Measurements from ENCODE around the gene WDR45.

WDR45 gene

GRCh38 chrX:49072712-49073095 lies 7.0 kb downstream of the WDR45 start:
- no peak for DNase-seq
- Histone ChIP-seq H3K4me3 (ENCODE audit: low read depth, low read length) (peak overlapping the region; percentile 76), H3K4me1 (no peaks in the 10 kb centered on the region), H3K27me3 (no peaks in the 10 kb centered on the region), H3K9me3 (no peaks in the 10 kb centered on the region), H3K36me3 (no peaks in the 10 kb centered on the region; the same call in 1 of the 2 replicates)
- no peak for TF ChIP-seq CTCF (IDR thresholded peaks at IDR 0.05; ENCODE audit: low read depth, low read length)

DNA sequence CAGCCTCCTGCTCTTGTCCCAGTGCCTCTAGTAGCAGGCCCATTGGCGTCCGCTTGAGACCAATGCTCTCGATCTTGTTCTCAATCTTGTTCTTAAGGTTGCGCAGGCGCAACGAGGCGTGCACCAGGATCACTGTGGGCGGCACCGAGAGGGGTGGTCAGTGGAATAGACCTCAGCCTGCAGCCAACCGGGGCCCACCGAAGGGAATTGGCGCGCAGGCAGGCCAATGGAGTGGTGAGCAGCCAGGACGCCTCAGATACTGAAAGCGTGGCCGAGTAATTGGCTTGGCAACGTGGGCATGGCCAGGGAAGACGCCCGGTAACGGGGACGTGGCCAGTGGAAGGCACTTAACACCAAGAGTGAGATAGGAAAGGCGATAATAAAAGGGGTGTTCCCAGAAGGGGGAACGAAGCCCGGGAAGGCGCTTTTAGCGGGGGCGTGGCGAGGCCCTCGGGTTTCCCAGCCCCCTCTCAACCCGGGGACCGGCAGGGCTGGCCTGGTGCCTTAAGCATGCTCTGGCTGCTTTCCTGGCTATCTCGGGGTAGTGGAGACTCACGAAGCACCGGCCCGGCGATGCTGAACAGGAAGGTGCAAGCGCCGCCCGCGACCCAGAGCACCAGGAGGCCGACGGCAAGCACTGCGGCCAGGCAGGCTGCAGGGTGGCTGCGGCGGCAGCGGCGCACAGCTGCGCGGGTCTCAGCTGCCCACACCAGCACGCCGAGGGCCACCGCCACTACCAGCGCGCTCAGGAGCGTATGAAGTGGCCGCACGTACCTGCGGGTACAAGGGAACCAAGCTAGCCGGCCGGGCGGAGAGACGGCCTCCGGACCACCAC lies 7.6 kb downstream of the WDR45 start:
- no peak for TF ChIP-seq CTCF (IDR thresholded peaks at IDR 0.05; ENCODE audit: low read depth, low read length)
- no peak for DNase-seq
- H3K4me1 ChIP-seq, result no peaks in the 10 kb centered on the region
- no peaks in the 10 kb centered on the region; the same call in 1 of the 2 replicates for H3K36me3 ChIP-seq
- H3K27me3 ChIP-seq, result no peaks in the 10 kb centered on the region
- H3K4me3 ChIP-seq (ENCODE audit: low read depth, low read length), result peak overlapping the region; percentile 76
- no peaks in the 10 kb centered on the region for H3K9me3 ChIP-seq

GRCh38 chrX:49070988-49071387 lies 8.7 kb downstream of the WDR45 start:
- no peak overlapping the region for H3K4me3 ChIP-seq (ENCODE audit: low read depth, low read length)
- no peak for DNase-seq
- no peak for TF ChIP-seq CTCF (IDR thresholded peaks at IDR 0.05; ENCODE audit: low read depth, low read length)
- H3K4me1 ChIP-seq, result no peaks in the 10 kb centered on the region
- H3K27me3 ChIP-seq, result no peaks in the 10 kb centered on the region
- H3K36me3 ChIP-seq, result no peaks in the 10 kb centered on the region; the same call in 1 of the 2 replicates
- H3K9me3 ChIP-seq, result no peaks in the 10 kb centered on the region

DNA sequence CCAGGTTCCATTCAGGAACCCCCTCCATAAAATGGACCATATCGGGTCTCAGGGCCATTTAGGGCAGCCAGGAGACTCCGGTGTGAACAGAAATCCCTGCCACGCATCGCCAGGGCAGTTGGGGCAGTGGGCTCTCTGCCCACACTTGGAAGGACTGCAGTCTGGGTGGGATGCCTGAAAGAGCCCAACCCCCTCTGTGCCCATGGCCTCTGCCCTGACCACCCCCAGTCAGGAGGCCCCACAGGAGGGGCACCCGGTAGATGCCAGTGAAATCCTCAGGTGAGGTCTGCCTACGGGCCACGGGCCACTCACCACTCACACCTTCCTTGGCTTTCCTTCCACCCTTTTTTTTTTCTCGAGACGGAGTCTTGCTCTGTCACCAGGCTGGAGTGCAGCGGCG lies 10.6 kb downstream of the WDR45 start:
- no peak for TF ChIP-seq CTCF (IDR thresholded peaks at IDR 0.05; ENCODE audit: low read depth, low read length)
- Histone ChIP-seq H3K36me3 (no peaks in the 10 kb centered on the region; the same call in 1 of the 2 replicates), H3K27me3 (no peaks in the 10 kb centered on the region), H3K9me3 (no peaks in the 10 kb centered on the region), H3K4me3 (ENCODE audit: low read depth, low read length) (no peak overlapping the region), H3K4me1 (no peaks in the 10 kb centered on the region)
- no peak for DNase-seq

DNA sequence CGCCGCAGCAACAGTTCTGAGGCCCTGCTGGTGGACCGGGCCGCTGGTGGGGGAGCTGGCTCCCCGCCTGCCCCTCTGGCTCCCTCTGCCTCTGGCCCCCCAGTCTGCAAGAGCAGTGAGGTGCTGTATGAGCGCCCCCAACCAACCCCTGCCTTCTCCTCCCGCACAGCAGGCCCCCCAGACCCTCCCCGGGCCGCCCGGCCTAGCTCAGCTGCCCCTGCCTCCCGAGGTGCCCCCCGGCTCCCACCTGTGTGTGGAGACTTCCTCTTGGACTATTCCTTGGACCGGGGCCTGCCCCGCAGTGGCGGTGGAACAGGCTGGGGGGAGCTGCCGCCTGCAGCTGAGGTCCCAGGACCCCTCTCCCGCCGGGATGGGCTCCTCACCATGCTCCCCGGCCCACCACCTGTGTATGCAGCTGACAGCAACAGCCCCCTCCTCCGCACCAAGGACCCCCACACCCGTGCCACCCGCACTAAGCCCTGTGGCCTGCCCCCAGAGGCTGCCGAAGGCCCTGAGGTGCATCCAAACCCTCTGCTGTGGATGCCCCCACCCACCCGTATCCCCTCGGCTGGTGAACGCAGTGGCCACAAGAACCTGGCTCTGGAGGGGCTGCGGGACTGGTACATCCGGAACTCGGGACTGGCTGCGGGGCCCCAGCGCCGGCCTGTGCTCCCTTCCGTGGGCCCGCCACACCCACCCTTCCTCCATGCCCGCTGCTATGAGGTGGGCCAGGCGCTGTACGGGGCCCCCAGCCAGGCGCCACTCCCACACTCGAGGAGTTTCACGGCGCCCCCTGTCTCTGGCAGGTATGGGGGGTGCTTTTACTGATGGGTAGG lies 12.2 kb downstream of the WDR45 start:
- Histone ChIP-seq H3K9me3 (no peaks in the 10 kb centered on the region), H3K36me3 (no peaks in the 10 kb centered on the region; the same call in 1 of the 2 replicates), H3K4me3 (ENCODE audit: low read depth, low read length) (no peak overlapping the region), H3K4me1 (no peaks in the 10 kb centered on the region), H3K27me3 (no peaks in the 10 kb centered on the region)
- no peak for DNase-seq
- TF ChIP-seq CTCF (IDR thresholded peaks at IDR 0.05; ENCODE audit: low read depth, low read length), result no peak

Data from BE2C (cell line).